DND-41 (cell line): Measurements from ENCODE around the gene EVA1C.

Experiments
- CTCF ChIP-seq: IDR thresholded peaks from 2 replicates; pipeline ENCODE4 v1.5.1; 2012; ENCODE audit warnings: borderline replicate concordance, low read length, moderate library complexity, mild to moderate bottlenecking; ENCODE audit not compliant: poor library complexity, severe bottlenecking; ENCODE audit errors: extremely low read depth
- EZH2 ChIP-seq: IDR thresholded peaks from 3 replicates; pipeline ENCODE4 v1.6.1; 2012; ENCODE audit warnings: borderline replicate concordance, low read depth, mild to moderate bottlenecking, moderate library complexity, low read length, inconsistent platforms; ENCODE audit not compliant: severe bottlenecking

- TF ChIP-seq CTCF (no peak), EZH2 (no peak)
Observed at GRCh38 chr21:32549886-32550285, 137.4 kb downstream of the EVA1C start.
